ENCODE data around the gene CYFIP1. TPM values are rescaled to one million over a fixed set of nuclear protein-coding genes. Genes with fewer than 3 reads are reported as not detected.
A peak's percentile ranks its signal among the peaks of the same experiment; 100 is the strongest.

Gene CYFIP1
- polyA plus RNA-seq, 1 donor = 65.6 TPM

DNA sequence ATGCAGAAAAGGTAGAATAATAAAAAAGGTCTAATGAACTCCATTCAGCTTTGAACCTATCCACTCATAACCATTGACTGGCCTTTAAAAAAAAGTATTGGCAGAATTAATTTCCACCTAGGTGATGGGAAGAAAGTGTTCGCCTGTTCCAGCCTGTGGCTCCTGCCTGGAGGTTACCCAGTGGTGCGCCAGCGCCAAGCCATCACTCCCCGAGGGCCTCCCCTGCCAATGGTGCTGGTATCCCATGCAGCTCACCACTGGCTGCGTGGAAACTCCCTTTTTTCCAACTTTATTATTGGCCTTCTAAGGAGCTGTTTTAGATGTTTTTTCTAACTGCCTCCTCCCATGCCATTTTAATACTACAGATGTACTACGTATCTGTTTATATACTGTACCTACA lies 112.3 kb downstream of the CYFIP1 start:
- no peak for DNase-seq

DNA sequence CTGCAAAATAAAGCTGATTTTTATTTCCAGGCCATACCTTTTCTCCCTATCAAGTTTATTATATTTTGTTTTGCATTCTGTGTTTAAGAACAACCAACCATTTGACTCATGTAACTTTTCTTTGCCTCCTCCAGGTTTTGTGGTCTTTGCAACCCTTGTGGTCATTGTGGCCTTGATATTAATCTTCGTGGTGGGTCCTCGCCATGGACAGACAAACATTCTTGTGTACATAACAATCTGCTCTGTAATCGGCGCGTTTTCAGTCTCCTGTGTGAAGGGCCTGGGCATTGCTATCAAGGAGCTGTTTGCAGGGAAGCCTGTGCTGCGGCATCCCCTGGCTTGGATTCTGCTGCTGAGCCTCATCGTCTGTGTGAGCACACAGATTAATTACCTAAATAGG lies 114.1 kb downstream of the CYFIP1 start:
- DNase-seq = no peak

DNA sequence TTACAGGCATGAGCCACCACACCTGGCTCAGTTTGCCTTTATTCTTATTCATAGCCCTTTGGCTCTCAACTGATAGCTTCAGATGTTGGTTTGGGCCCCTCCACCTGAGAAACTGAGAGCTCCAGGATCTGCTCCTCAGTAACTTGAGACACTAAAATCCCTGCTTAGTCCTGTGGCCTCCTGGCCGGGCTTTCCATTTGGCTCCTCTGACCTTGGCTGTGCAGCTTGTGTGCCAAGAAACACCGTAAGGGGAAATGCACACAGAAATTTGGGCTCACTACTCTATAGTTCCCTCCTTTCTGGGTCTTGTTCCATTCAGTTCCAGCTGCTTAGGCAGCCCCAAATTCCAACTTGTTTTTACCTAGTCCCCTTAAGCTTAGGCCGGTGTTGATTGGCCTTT lies 116.8 kb downstream of the CYFIP1 start:
- no peak for DNase-seq

DNA sequence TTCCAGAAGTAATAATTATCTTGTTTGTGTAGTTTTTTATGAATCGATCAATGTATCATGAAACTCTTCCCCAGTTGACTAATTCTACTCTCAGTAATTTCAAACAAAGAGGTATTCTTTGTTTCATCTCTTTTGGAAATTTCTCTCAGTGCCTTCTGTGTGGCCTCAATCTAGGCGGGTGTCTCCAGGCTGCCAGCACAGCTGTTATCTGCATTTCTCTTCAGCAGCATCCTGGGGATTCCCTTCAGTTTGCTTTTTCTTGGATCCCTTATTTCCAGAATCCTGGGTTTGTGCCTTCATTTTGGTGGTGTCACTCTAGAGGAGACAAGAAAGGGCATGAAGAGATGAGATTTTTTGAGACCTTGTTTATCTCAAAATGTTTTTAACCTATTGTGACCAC lies 119.0 kb downstream of the CYFIP1 start:
- no peak for DNase-seq

DNA sequence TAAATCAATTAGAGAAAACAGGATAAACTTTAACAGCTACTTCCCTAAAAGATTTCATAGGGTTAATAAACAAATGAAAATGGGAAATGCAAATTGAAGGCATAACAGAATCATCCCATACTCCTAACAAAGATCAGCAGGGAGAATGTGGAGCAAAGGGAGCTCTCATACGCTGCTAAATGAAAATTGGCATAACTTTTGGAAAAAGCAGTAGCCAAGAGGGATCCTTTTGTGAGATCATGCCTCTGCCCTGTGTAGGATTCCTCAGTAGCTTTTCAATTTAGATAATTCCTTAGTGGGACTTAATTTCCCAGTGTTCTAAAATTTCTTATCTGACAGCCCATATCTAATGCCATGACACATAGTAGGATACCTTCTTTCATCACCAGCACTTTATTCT lies 123.5 kb downstream of the CYFIP1 start:
- DNase-seq = no peak

DNA sequence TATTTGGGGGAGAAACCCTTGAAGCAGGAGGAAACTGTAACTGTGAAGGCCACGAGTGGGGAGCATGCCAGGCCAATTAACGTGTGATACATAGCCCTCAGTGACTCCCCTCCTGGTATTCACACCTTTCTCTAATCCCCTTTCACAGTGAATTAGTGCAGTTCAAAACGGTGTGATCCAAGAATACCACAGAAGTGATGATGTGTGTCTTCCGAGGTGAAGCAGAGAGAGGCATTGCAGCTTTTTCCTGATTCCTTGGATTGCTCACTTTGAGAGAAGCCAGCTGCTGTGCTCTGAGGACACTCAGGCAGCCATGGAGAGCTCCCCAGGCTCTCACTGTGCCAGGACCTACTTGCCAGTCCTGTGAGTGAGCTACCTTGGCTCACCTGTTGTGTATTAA lies 124.4 kb downstream of the CYFIP1 start:
- DNase-seq = no peak

DNA sequence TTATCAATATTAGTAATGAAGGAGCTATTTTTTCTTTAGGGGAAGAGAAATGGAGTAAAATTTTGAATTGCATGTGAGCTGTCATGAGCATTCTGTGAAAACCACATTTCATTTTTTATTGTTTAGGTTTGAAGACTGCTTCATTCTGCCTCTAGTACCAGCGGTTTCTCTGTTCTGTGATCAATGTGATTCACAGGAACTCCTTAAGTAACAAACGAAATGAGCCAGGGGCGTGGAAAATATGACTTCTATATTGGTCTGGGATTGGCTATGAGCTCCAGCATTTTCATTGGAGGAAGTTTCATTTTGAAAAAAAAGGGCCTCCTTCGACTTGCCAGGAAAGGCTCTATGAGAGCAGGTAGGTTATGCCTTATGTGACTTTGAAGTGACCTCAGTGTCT lies 128.7 kb downstream of the CYFIP1 start:
- no peak for DNase-seq

DNA sequence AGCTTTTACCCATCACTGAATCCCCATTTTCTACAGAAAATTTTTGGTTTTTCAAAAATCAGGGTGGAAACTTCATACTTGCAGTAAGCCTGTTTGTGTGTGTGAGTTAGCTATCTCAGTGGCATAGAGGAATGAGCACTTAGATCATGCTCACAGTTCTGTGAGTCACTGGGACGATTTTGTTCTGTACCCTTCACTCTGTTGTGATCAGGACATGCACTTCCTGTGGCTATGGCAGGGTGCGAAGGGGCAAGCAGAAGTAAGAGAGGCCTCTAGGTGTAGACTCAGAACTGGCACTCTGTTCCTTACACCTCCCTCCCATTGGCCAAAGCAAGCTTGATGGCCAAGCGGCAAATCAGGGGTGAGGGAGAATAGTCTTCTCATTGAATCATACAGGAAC lies 130.1 kb downstream of the CYFIP1 start:
- no peak for DNase-seq

DNA sequence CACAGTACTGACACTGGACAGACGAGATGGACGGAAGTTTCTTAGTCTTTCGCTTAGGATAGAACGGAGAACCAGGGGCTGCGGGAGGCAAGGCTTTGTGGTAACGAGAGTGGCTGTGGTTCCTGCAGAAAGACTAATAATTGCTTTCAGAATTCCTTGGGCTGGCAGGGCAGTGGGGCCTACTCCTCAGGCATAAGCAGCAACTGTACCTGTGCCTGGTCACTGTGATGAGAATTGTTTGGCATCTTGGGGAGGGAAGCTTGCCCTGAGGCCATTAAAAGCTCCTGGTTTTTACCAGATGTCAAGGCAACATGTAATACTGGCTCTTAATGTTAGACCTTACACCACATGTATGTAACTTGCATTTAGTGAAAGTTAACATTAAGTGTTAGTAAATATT lies 134.1 kb downstream of the CYFIP1 start:
- DNase-seq = no peak

DNA sequence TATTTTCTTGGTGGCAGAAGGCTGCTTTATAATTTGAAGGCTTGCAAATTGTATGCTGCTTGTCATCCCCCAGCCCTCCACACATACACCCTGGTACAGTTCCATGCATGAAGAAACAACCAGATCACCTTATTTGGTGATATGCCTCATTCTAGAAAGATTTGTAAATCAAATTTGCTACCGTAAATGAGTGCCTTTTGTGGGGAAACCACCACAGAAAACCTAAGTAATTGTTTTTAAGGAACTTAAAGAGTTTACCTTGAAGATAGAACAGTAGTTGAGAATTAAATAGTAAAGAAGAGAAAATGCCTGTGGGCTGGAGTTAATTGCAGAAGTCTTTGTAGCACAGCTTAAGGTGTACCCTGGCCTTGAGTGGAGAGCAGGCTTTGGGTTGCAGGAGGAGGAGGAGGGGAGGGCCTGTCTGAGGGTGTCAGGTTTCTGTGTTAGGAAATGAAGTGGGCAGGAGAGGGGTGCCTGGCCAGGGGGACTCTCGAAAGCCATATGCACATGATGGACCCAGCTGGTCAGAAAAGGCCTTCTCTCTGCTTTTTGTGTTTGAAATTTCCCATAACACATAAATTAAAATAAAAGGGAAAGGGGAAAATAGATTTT lies 134.8 kb downstream of the CYFIP1 start:
- no peak for DNase-seq

DNA sequence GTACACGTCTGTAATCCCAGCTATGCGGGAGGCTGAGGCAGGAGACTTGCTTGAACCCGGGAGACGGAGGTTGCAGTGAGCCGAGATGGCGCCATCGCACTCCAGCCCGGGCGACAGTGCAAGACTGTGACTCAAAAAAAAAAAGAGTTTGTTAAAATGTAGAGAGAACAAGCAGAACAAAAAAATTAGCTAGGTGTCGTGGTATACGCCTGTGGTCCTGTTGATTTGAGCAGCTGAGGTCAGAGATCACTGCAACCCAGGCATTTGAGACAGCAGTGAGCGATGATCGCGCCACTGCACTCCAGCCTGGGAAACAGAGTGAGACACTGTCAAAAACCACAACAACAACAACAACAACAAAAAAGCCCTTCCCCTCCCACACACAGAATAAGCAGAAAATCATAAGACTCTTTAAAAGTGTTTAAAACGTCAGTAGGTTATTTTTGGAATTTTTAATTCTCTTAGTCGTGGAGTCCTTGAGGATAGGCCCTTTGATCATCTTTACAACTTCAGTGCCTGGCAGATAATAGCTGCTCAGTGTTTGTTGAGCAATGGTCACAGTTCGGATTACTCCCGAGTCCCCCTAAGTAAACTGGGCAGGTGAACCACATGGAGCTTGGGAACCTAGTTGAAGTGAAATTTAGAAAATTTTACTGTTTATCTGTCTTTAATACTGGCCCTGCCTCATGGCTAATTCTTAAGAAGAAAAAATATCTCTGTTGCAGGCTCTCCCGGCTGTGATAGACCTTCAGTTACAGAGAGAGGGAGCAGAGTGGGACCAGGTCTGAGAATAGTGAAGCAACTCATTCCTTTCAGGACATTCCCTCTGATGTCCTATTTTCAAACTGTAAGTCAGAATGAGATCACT lies 135.5 kb downstream of the CYFIP1 start:
- no peak for DNase-seq

DNA sequence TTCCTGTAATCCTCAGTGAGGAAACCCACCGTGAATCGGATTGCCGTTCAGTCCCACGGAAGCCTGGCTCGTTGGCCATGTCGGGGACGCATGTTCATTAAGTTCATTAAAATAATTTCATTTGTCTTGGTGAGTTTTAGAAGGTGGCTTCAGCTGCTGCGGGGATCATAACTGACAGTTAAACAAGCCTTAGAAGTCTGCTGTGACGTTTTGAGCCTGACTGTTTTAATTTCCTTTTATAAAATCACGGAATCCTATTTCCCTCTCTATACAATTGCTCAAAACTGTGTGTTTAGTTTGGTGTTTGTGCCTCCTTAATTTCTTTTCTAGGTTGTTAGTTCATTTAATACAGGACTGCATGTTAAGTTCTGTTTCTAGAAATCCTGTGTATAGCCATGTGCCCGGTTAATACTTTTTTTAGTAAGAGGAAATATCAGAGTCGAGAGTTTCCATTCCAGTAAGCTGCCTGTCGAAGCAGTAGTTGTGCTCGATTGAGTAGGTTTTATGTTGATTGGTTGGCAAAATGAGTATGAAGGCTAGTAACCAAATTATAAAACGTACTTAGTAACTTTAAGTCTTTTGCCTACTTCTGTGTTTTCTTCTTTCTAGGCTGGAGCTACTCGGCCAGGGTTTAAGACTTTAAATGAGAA lies 141.0 kb downstream of the CYFIP1 start:
- DNase-seq = peak; percentile 19

DNA sequence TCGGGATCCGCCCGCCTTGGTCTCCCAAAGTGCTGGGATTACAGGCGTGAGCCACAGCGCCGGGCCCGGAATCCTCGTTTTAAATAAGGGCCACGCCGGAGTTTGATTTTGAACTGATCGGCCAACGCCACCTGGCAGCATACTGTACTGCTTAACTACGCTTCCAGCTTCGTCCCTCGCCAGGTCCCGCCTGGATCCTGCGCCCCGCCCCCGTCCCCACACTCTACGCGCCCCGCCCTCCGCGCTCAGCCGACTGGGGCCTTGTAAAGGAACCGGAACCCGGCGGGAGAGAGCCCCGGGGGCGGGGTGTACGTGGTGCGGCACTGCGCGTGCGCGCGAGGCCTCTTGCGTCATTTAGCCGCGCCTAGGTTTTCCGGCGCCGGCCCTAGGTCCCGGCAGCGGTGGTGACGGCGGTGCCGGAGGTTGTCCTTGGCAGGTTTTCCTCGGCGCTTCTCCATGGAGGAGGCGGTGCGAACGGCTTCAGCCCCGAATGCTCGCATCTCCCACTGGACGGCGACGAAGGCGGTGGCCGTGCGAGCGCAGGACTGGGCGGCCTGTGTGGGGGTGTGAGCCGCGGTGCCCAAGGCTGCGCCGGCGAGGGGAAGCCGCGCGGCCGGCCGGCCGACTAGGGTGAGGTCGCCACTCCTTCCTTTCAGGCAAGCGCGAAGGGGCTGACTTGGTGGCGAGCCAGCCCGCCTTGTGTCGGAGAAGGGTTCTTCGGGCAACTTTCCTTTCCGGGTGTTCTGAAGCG lies 141.7 kb downstream of the CYFIP1 start, which contains the start of gene NIPA2:
NIPA2 (plus strand) TSS at position 375 of the 751 bp plus-strand sequence. CDS start 13,066 bp downstream, outside the sequence.
- peak; percentile 99 for DNase-seq

DNA sequence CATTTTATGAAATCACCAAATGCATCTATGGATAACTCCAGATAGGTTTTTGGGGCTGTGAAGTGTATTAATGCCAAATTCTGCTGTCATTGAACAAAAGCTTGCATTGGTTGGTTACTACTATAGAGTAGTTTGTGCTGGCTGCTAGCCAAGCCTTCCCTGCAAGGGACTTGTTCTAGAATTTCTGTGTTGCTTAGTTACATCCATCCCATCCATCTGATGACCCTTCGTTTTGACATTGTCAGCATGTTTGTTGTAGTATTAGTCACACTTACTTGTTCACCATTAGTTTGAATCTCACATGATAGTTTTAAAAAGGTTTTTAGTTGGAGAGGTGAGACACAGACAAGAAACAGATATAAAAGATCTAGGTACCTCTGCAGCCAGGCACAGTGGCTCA lies 148.7 kb downstream of the CYFIP1 start:
- DNase-seq = no peak

DNA sequence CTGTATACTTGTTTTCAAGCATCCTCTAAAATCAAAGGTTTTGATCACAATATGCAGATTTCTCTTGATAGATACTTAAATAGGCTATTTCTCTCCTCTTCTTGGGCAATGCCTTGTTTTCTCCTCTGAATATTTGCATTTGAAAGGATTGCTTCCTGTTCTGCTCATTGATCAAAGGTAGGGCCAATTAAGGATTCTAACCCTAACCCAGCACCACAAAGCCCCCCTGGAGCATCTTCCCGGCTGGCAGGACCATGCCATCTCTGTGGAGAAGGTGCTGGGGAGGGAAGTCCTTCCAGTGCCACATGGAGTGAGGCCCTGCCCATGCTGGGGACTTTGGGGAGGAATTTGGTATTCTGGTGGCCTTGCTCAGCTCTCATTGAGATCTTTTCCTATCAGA lies 153.0 kb downstream of the CYFIP1 start:
- no peak for DNase-seq

DNA sequence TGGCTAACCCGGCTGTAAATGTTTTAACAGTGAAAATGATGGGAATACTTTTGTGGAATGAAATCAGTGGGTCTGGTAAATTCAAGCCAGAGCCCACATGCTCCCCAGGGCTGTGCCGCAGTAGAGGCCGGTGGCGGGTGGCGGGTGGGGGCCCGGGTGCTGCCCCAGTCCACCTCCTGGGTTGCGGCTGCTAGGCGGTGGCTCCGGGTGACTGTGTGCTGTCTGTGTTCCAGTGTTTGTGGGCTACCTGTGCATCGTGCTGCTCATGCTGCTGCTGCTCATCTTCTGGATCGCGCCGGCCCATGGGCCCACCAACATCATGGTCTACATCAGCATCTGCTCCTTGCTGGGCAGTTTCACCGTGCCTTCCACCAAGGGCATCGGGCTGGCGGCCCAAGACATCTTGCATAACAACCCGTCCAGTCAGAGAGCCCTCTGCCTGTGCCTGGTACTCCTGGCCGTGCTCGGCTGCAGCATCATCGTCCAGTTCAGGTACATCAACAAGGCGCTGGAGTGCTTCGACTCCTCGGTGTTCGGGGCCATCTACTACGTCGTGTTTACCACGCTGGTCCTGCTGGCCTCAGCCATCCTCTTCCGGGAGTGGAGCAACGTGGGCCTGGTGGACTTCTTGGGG lies 156.6 kb downstream of the CYFIP1 start:
- DNase-seq = no peak

DNA sequence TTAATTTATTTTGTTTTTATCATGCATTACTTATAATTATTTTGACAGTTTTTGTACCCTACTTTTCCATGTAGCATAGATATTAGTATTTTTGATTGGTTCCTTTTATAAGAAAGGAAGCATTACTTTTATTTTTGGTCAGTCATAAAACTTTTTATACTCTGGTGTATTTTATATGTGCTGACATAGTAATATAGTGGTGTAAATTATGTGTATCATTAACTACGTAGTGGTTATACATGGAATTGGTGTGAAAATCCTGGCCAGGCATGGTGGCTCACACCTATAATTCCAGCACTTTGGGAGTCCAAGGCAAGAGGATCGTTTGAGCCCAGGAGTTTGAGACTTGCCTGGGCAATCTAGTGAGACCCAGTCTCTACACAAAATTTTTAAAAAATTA lies 160.5 kb downstream of the CYFIP1 start:
- no peak for DNase-seq

Other genes starting within 250 kb of the CYFIP1 start
- 5.6 TPM for gene NIPA1, start 193.7 kb downstream of the CYFIP1 start, polyA plus RNA-seq (ENCODE audit: insufficient read length)
- 34.7 TPM for gene NIPA2, start 141.7 kb downstream of the CYFIP1 start, polyA plus RNA-seq (ENCODE audit: insufficient read length)
- 15.1 TPM for gene TUBGCP5, start 59.2 kb upstream of the CYFIP1 start, polyA plus RNA-seq (ENCODE audit: insufficient read length)
- not detected for gene GOLGA6L1, start 156.5 kb upstream of the CYFIP1 start, polyA plus RNA-seq (ENCODE audit: insufficient read length)

Data from hindlimb muscle (tissue), 1 donor.